Measurements from ENCODE around the gene SLC22A23. TPM values are rescaled to one million over a fixed set of nuclear protein-coding genes. Genes with fewer than 3 reads are reported as not detected.

Gene SLC22A23
- total RNA-seq, 1 donor from 2014 or later = 3.6 TPM

- DNase-seq (ENCODE audit: low read depth) = no peak
- no peaks in the 10 kb centered on the region for H3K27me3 ChIP-seq (ENCODE audit: control insufficient read depth, insufficient read depth, low read length)
- no peaks in the 10 kb centered on the region for H3K36me3 ChIP-seq (ENCODE audit: control insufficient read depth, insufficient read depth, low read length)
- TF ChIP-seq CTCF (IDR thresholded peaks at IDR 0.05; ENCODE audit: insufficient read depth, low read length, poor library complexity, severe bottlenecking) = no peak
- H3K4me3 ChIP-seq (ENCODE audit: low read depth, low read length) = no peak overlapping the region
Measured at GRCh38 chr6:3340358-3340802, 116.5 kb downstream of the SLC22A23 start.

GRCh38 chr6:3339811-3340210 lies 117.0 kb downstream of the SLC22A23 start:
- no peak for TF ChIP-seq CTCF (IDR thresholded peaks at IDR 0.05; ENCODE audit: insufficient read depth, low read length, poor library complexity, severe bottlenecking)
- Histone ChIP-seq H3K4me3 (ENCODE audit: low read depth, low read length) (no peak overlapping the region), H3K27me3 (ENCODE audit: control insufficient read depth, insufficient read depth, low read length) (no peaks in the 10 kb centered on the region), H3K36me3 (ENCODE audit: control insufficient read depth, insufficient read depth, low read length) (no peaks in the 10 kb centered on the region)
- no peak for DNase-seq (ENCODE audit: low read depth)

- H3K27me3 ChIP-seq (ENCODE audit: control insufficient read depth, insufficient read depth, low read length) = no peaks in the 10 kb centered on the region
- H3K4me3 ChIP-seq (ENCODE audit: low read depth, low read length) = no peak overlapping the region
- H3K36me3 ChIP-seq (ENCODE audit: control insufficient read depth, insufficient read depth, low read length) = no peaks in the 10 kb centered on the region
- no peak for DNase-seq (ENCODE audit: low read depth)
- no peak for TF ChIP-seq CTCF (IDR thresholded peaks at IDR 0.05; ENCODE audit: insufficient read depth, low read length, poor library complexity, severe bottlenecking)
Measured at GRCh38 chr6:3337521-3338350, 119.1 kb downstream of the SLC22A23 start.

- TF ChIP-seq CTCF (IDR thresholded peaks at IDR 0.05; ENCODE audit: insufficient read depth, low read length, poor library complexity, severe bottlenecking) = no peak
- DNase-seq (ENCODE audit: low read depth) = no peak
- no peaks in the 10 kb centered on the region for H3K27me3 ChIP-seq (ENCODE audit: control insufficient read depth, insufficient read depth, low read length)
- H3K4me3 ChIP-seq (ENCODE audit: low read depth, low read length) = no peak overlapping the region
- no peaks in the 10 kb centered on the region for H3K36me3 ChIP-seq (ENCODE audit: control insufficient read depth, insufficient read depth, low read length)
Measured at GRCh38 chr6:3336859-3337515, 119.9 kb downstream of the SLC22A23 start.

- TF ChIP-seq CTCF (IDR thresholded peaks at IDR 0.05; ENCODE audit: insufficient read depth, low read length, poor library complexity, severe bottlenecking) = no peak
- Histone ChIP-seq H3K36me3 (ENCODE audit: control insufficient read depth, insufficient read depth, low read length) (no peaks in the 10 kb centered on the region), H3K4me3 (ENCODE audit: low read depth, low read length) (no peak overlapping the region), H3K27me3 (ENCODE audit: control insufficient read depth, insufficient read depth, low read length) (no peaks in the 10 kb centered on the region)
- DNase-seq (ENCODE audit: low read depth) = no peak
Measured at GRCh38 chr6:3336066-3336786, 120.6 kb downstream of the SLC22A23 start.
